Osteoblast (primary cell): Measurements from ENCODE around the gene ORAI1. TPM values are rescaled to one million over a fixed set of nuclear protein-coding genes. Genes with fewer than 3 reads are reported as not detected.
A peak's percentile ranks its signal among the peaks of the same experiment; 100 is the strongest.
"Not testable (repeated sequence)": the region's sequence is repeated elsewhere in the genome, so short reads cannot be mapped to it uniquely, and the experiment has no call there.

Experiments
- DNase-seq: peaks from one replicate; pipeline ENCODE4 v3.0.0; 2011; ENCODE audit warnings: low spot score, mixed read lengths; ENCODE audit not compliant: insufficient read length; ENCODE audit errors: missing footprints
- H2AFZ ChIP-seq: 2 replicates; pipeline ENCODE4 v1.6.0; 2011; ENCODE audit warnings: mild to moderate bottlenecking, low read length
- H3K27ac ChIP-seq: 2 replicates; pipeline ENCODE4 v1.5.1; 2011; ENCODE audit warnings: mild to moderate bottlenecking, low read depth, low read length, moderate library complexity
- H3K27me3 ChIP-seq: 2 replicates; pipeline ENCODE4 v1.6.0; 2012; ENCODE audit warnings: mild to moderate bottlenecking, control low read depth, inconsistent platforms, low read length, moderate library complexity; ENCODE audit not compliant: insufficient read depth
- H3K36me3 ChIP-seq: 2 replicates; pipeline ENCODE4 v1.5.1; 2011; ENCODE audit warnings: mild to moderate bottlenecking, low read length, control low read depth, moderate library complexity; ENCODE audit not compliant: insufficient read depth
- H3K4me1 ChIP-seq: 2 replicates; pipeline ENCODE4 v1.5.1; 2011; ENCODE audit warnings: mild to moderate bottlenecking, low read length, control low read depth, moderate library complexity; ENCODE audit not compliant: insufficient read depth
- H3K4me2 ChIP-seq: 2 replicates; pipeline ENCODE4 v1.6.0; 2011; ENCODE audit warnings: mild to moderate bottlenecking, low read length; ENCODE audit not compliant: insufficient read depth
- H3K4me3 ChIP-seq: fragments of 200-600 bp; sonication (generic); 3 replicates; pipeline ENCODE4 v1.5.1; 2012; ENCODE audit warnings: mild to moderate bottlenecking, low read length, inconsistent platforms; ENCODE audit not compliant: insufficient read depth
- H3K79me2 ChIP-seq: 2 replicates; pipeline ENCODE4 v1.6.0; 2012; ENCODE audit warnings: mild to moderate bottlenecking, low read length, control low read depth, inconsistent platforms; ENCODE audit not compliant: insufficient read depth
- H3K9me3 ChIP-seq: 2 replicates; pipeline ENCODE4 v1.5.1; 2011; ENCODE audit warnings: low read depth, low read length, control low read depth
- H4K20me1 ChIP-seq: 2 replicates; pipeline ENCODE4 v1.6.0; 2012; ENCODE audit warnings: mild to moderate bottlenecking, low read length, control low read depth; ENCODE audit not compliant: insufficient read depth
- CTCF ChIP-seq: IDR thresholded peaks from 2 replicates; pipeline ENCODE4 v1.5.1; 2011; ENCODE audit warnings: mild to moderate bottlenecking, low read depth, low read length, moderate library complexity; ENCODE audit errors: extremely low read depth
- total RNA-seq: library from RNA; depleted of rRNA; stranded (reverse); fragments of >200 nt; gene quantifications from 2 replicates; pipeline ENCODE4 v1.2.3, GENCODE V29; 2012

Gene ORAI1
- total RNA-seq, 1 donor = 7.2 TPM

GRCh38 chr12:121652767-121653497 lies 26.6 kb downstream of the ORAI1 start:
- H3K27ac ChIP-seq = no peak overlapping the region
- H2AFZ ChIP-seq = no peak overlapping the region
- H3K4me3 ChIP-seq = no peak overlapping the region
- TF ChIP-seq CTCF = no peak
- no peaks in the 10 kb centered on the region for H3K36me3 ChIP-seq
- no peaks in the 10 kb centered on the region for H4K20me1 ChIP-seq
- H3K4me2 ChIP-seq = no peak overlapping the region
- H3K79me2 ChIP-seq = no peaks in the 10 kb centered on the region
- no peaks in the 10 kb centered on the region for H3K27me3 ChIP-seq
- peak; percentile 53 for DNase-seq
- no peaks in the 10 kb centered on the region for H3K4me1 ChIP-seq
- H3K9me3 ChIP-seq = no peaks in the 10 kb centered on the region

GRCh38 chr12:121653999-121654398 lies 27.7 kb downstream of the ORAI1 start:
- no peak for TF ChIP-seq CTCF
- Histone ChIP-seq H3K27ac (no peak overlapping the region), H3K4me3 (no peak overlapping the region), H3K79me2 (no peaks in the 10 kb centered on the region), H3K9me3 (no peaks in the 10 kb centered on the region), H3K36me3 (no peaks in the 10 kb centered on the region), H3K4me2 (no peak overlapping the region), H3K27me3 (no peaks in the 10 kb centered on the region), H3K4me1 (no peaks in the 10 kb centered on the region), H4K20me1 (no peaks in the 10 kb centered on the region), H2AFZ (no peak overlapping the region)
- peak; percentile 36 for DNase-seq

GRCh38 chr12:121656122-121656521 lies 29.8 kb downstream of the ORAI1 start:
- Histone ChIP-seq H3K9me3 (no peaks in the 10 kb centered on the region), H3K4me1 (no peaks in the 10 kb centered on the region), H3K27ac (no peak overlapping the region), H2AFZ (no peak overlapping the region), H3K27me3 (no peaks in the 10 kb centered on the region), H3K4me2 (no peak overlapping the region), H3K36me3 (no peaks in the 10 kb centered on the region), H3K4me3 (no peak overlapping the region), H4K20me1 (no peaks in the 10 kb centered on the region), H3K79me2 (no peaks in the 10 kb centered on the region)
- no peak for TF ChIP-seq CTCF
- DNase-seq = no peak

GRCh38 chr12:121657305-121658008 lies 31.1 kb downstream of the ORAI1 start:
- Histone ChIP-seq H3K4me3 (no peak overlapping the region), H2AFZ (no peak overlapping the region), H3K4me1 (no peaks in the 10 kb centered on the region), H3K4me2 (no peak overlapping the region), H3K27me3 (no peaks in the 10 kb centered on the region), H3K9me3 (no peaks in the 10 kb centered on the region), H3K27ac (no peak overlapping the region), H3K79me2 (no peaks in the 10 kb centered on the region), H3K36me3 (no peaks in the 10 kb centered on the region), H4K20me1 (no peaks in the 10 kb centered on the region)
- no peak for DNase-seq
- no peak for TF ChIP-seq CTCF

- peak; percentile 43 for DNase-seq
- not testable (repeated sequence) for H3K9me3 ChIP-seq, H4K20me1 ChIP-seq, H2AFZ ChIP-seq, H3K4me3 ChIP-seq, H3K36me3 ChIP-seq, H3K27ac ChIP-seq, H3K4me2 ChIP-seq, H3K79me2 ChIP-seq, H3K27me3 ChIP-seq, H3K4me1 ChIP-seq
Measured at GRCh38 chr12:121661353-121662105, 35.2 kb downstream of the ORAI1 start.
